Measurements from ENCODE around the gene H3-3A.

H3-3A gene

GRCh38 chr1:226116673-226117072 is 54.2 kb downstream of the H3-3A start:
- peaks cover 5% of the 10 kb centered on the region; the same call in 1 of the 2 replicates for H3K9me3 ChIP-seq (ENCODE audit: insufficient read depth, low read length)
- TF ChIP-seq ZNF274 (IDR thresholded peaks at IDR 0.05; ENCODE audit: low read depth, low read length) (no peak), SUZ12 (IDR thresholded peaks at IDR 0.05; ENCODE audit: extremely low read depth, insufficient read depth, insufficient read length) (no peak), YY1 (IDR thresholded peaks at IDR 0.05; ENCODE audit: insufficient read depth, insufficient read length) (no peak)
- H3K4me3 ChIP-seq (ENCODE audit: insufficient read length, low read depth): no peak overlapping the region
- peaks cover 15% of the 10 kb centered on the region for H3K27me3 ChIP-seq (ENCODE audit: insufficient read depth, insufficient read length)
- peaks cover 17% of the 10 kb centered on the region for H3K4me1 ChIP-seq (ENCODE audit: insufficient read depth, insufficient read length)
- DNase-seq (ENCODE audit: low read depth, low spot score): no peak
- H3K9ac ChIP-seq (ENCODE audit: insufficient read length, low read depth): no peak overlapping the region
- H3K36me3 ChIP-seq (ENCODE audit: insufficient read depth, insufficient read length, low read length): no peaks in the 10 kb centered on the region

DNA sequence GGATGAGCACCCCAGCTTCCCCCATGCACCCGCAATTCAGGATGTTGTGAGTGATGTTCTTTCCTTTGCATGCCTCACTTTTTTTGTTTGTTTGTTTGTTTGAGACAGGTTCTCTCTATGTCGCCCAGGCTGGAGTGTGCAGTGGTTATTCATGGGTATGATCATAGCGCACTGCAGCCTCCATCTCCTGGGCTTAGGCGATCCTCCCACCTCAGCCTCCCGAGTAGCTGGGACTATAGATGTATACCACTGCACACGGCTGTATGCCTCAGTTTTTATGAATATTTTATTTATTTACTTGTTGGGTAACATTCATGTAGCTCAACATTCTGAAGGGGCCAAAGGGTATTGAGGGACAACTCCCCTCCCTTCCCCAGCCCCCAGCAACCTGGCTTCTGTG is 54.8 kb downstream of the H3-3A start:
- Histone ChIP-seq H3K27me3 (ENCODE audit: insufficient read depth, insufficient read length) (peaks cover 13% of the 10 kb centered on the region), H3K36me3 (ENCODE audit: insufficient read depth, insufficient read length, low read length) (no peaks in the 10 kb centered on the region), H3K4me3 (ENCODE audit: insufficient read length, low read depth) (no peak overlapping the region), H3K9ac (ENCODE audit: insufficient read length, low read depth) (no peak overlapping the region), H3K9me3 (ENCODE audit: insufficient read depth, low read length) (peaks cover 5% of the 10 kb centered on the region; the same call in 1 of the 2 replicates), H3K4me1 (ENCODE audit: insufficient read depth, insufficient read length) (peaks cover 17% of the 10 kb centered on the region)
- DNase-seq (ENCODE audit: low read depth, low spot score): no peak
- TF ChIP-seq YY1 (IDR thresholded peaks at IDR 0.05; ENCODE audit: insufficient read depth, insufficient read length) (no peak), SUZ12 (IDR thresholded peaks at IDR 0.05; ENCODE audit: extremely low read depth, insufficient read depth, insufficient read length) (no peak), ZNF274 (IDR thresholded peaks at IDR 0.05; ENCODE audit: low read depth, low read length) (no peak)

DNA sequence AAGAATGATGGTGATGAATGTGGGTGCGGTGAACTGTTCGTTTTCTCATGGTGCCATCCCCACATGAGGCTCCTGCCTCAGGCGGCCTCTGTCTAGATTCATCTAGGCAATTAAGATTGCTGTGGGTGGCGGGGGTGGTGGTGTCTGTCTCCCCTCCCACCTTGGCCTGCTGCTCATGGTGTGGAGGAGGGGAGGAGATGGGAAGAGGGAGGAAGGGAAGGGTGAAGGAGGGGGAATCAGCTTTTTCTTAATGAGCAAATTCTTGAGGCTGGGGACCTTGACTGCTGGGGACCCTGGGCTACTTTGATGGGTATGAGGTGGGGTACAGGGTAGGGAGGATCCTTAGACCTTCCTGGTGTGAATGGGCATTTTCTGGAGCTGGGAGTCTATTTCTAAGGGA is 55.8 kb downstream of the H3-3A start:
- Histone ChIP-seq H3K9ac (ENCODE audit: insufficient read length, low read depth) (peak overlapping the region; percentile 32), H3K4me3 (ENCODE audit: insufficient read length, low read depth) (no peak overlapping the region)
- no peak for DNase-seq (ENCODE audit: low read depth, low spot score)

DNA sequence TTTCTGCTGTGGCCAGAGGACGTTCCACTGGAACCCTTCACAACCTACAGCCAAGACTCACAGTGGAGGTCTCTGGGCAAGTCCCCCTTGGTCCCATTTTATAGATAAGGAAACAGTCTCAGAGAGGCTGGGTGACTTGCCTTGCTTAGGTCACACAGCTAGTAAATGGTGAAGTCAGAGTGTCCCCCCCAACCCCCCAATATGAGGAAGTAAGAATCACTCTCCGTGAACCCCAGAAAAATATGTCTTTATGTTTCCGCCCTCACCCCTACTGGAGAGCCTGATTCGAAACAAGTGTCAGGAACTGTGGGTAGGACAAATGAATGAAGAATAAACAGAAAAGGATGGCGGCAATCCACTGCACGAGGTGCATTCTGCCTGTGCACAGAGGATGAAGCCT is 56.7 kb downstream of the H3-3A start:
- TF ChIP-seq YY1 (IDR thresholded peaks at IDR 0.05; ENCODE audit: insufficient read depth, insufficient read length) (no peak), SUZ12 (IDR thresholded peaks at IDR 0.05; ENCODE audit: extremely low read depth, insufficient read depth, insufficient read length) (no peak), ZNF274 (IDR thresholded peaks at IDR 0.05; ENCODE audit: low read depth, low read length) (no peak)
- H3K9me3 ChIP-seq (ENCODE audit: insufficient read depth, low read length): peaks cover 5% of the 10 kb centered on the region; the same call in 1 of the 2 replicates

More for the DNA sequence above, 55.8 kb downstream of the H3-3A start:
- H3K27me3 ChIP-seq (ENCODE audit: insufficient read depth, insufficient read length): peaks cover 13% of the 10 kb centered on the region
- TF ChIP-seq ZNF274 (IDR thresholded peaks at IDR 0.05; ENCODE audit: low read depth, low read length) (no peak), SUZ12 (IDR thresholded peaks at IDR 0.05; ENCODE audit: extremely low read depth, insufficient read depth, insufficient read length) (no peak), YY1 (IDR thresholded peaks at IDR 0.05; ENCODE audit: insufficient read depth, insufficient read length) (no peak)
- H3K4me1 ChIP-seq (ENCODE audit: insufficient read depth, insufficient read length): peaks cover 20% of the 10 kb centered on the region
- H3K9me3 ChIP-seq (ENCODE audit: insufficient read depth, low read length): peaks cover 5% of the 10 kb centered on the region; the same call in 1 of the 2 replicates
- no peaks in the 10 kb centered on the region for H3K36me3 ChIP-seq (ENCODE audit: insufficient read depth, insufficient read length, low read length)

GRCh38 chr1:226120398-226120797 is 57.9 kb downstream of the H3-3A start:
- no peak overlapping the region for H3K4me3 ChIP-seq (ENCODE audit: insufficient read length, low read depth)
- no peak overlapping the region for H3K9ac ChIP-seq (ENCODE audit: insufficient read length, low read depth)
- H3K9me3 ChIP-seq (ENCODE audit: insufficient read depth, low read length): peaks cover 5% of the 10 kb centered on the region; the same call in 1 of the 2 replicates
- no peaks in the 10 kb centered on the region for H3K36me3 ChIP-seq (ENCODE audit: insufficient read depth, insufficient read length, low read length)
- DNase-seq (ENCODE audit: low read depth, low spot score): no peak
- peaks cover 30% of the 10 kb centered on the region for H3K4me1 ChIP-seq (ENCODE audit: insufficient read depth, insufficient read length)
- H3K27me3 ChIP-seq (ENCODE audit: insufficient read depth, insufficient read length): peaks cover 13% of the 10 kb centered on the region
- TF ChIP-seq YY1 (IDR thresholded peaks at IDR 0.05; ENCODE audit: insufficient read depth, insufficient read length) (no peak), ZNF274 (IDR thresholded peaks at IDR 0.05; ENCODE audit: low read depth, low read length) (no peak), SUZ12 (IDR thresholded peaks at IDR 0.05; ENCODE audit: extremely low read depth, insufficient read depth, insufficient read length) (no peak)

More for the DNA sequence above, 56.7 kb downstream of the H3-3A start:
- Histone ChIP-seq H3K4me1 (ENCODE audit: insufficient read depth, insufficient read length) (peaks cover 26% of the 10 kb centered on the region), H3K9ac (ENCODE audit: insufficient read length, low read depth) (no peak overlapping the region), H3K36me3 (ENCODE audit: insufficient read depth, insufficient read length, low read length) (no peaks in the 10 kb centered on the region), H3K27me3 (ENCODE audit: insufficient read depth, insufficient read length) (peaks cover 13% of the 10 kb centered on the region), H3K4me3 (ENCODE audit: insufficient read length, low read depth) (no peak overlapping the region)
- no peak for DNase-seq (ENCODE audit: low read depth, low spot score)

GRCh38 chr1:226121049-226121586 is 58.6 kb downstream of the H3-3A start:
- peaks cover 30% of the 10 kb centered on the region for H3K4me1 ChIP-seq (ENCODE audit: insufficient read depth, insufficient read length)
- H3K9ac ChIP-seq (ENCODE audit: insufficient read length, low read depth): peak overlapping the region; percentile 69
- H3K27me3 ChIP-seq (ENCODE audit: insufficient read depth, insufficient read length): peaks cover 13% of the 10 kb centered on the region
- TF ChIP-seq SUZ12 (IDR thresholded peaks at IDR 0.05; ENCODE audit: extremely low read depth, insufficient read depth, insufficient read length) (no peak), YY1 (IDR thresholded peaks at IDR 0.05; ENCODE audit: insufficient read depth, insufficient read length) (no peak), ZNF274 (IDR thresholded peaks at IDR 0.05; ENCODE audit: low read depth, low read length) (no peak)
- H3K9me3 ChIP-seq (ENCODE audit: insufficient read depth, low read length): peaks cover 2% of the 10 kb centered on the region; the same call in 1 of the 2 replicates
- H3K4me3 ChIP-seq (ENCODE audit: insufficient read length, low read depth): peak overlapping the region; percentile 54
- no peaks in the 10 kb centered on the region for H3K36me3 ChIP-seq (ENCODE audit: insufficient read depth, insufficient read length, low read length)
- DNase-seq (ENCODE audit: low read depth, low spot score): no peak
